Measurements from ENCODE around the gene DHRSX. TPM values are rescaled to one million over a fixed set of nuclear protein-coding genes. Genes with fewer than 3 reads are reported as not detected.

The DHRSX gene
- total and polyA plus RNA-seq, 12 donors: 6.4 to 68.6 (median 27.7) TPM

GRCh38 chrX:2374086-2374485, 126.7 kb downstream of the DHRSX start:
- no peak overlapping the region for H3K27ac ChIP-seq
- WGBS, 4 donors: 75 to 91% (median 84%) methylated on average over 4 of the region's 4 CpGs
- no peaks in the 10 kb centered on the region for H3K4me1 ChIP-seq (replicated peaks in 1 of 2)
- no peaks in the 10 kb centered on the region for H3K36me3 ChIP-seq (replicated peaks in 1 of 2)
- H3K9me3 ChIP-seq (replicated peaks in 1 of 3): no peaks in the 10 kb centered on the region
- no peak for DNase-seq
- H3K4me3 ChIP-seq: no peak overlapping the region
- TF ChIP-seq CTCF (IDR thresholded peaks at IDR 0.05) (no peak), POLR2A (IDR thresholded peaks at IDR 0.05) (no peak)
- intact Hi-C loops (cut with DNase I): no loop called here
- H3K27me3 ChIP-seq: no peaks in the 10 kb centered on the region

- TF ChIP-seq POLR2A (IDR thresholded peaks at IDR 0.05): no peak
- no peak for TF ChIP-seq CTCF (IDR thresholded peaks at IDR 0.05)
- Histone ChIP-seq H3K36me3 (replicated peaks in 1 of 2) (no peaks in the 10 kb centered on the region), H3K4me1 (replicated peaks in 1 of 2) (no peaks in the 10 kb centered on the region), H3K9me3 (replicated peaks in 1 of 3) (no peaks in the 10 kb centered on the region), H3K27ac (no peak overlapping the region), H3K27me3 (no peaks in the 10 kb centered on the region), H3K4me3 (no peak overlapping the region)
- DNase-seq: no peak
- intact Hi-C loops (cut with DNase I): no loop called here
- 84 to 89% (median 87%) methylated on average over 8 of the region's 8 CpGs for WGBS, 4 donors
These were observed 127.2 kb downstream of the DHRSX start for GRCh38 chrX:2373615-2374014.

- no peak for TF ChIP-seq CTCF (IDR thresholded peaks at IDR 0.05)
- TF ChIP-seq POLR2A (IDR thresholded peaks at IDR 0.05): no peak
- Histone ChIP-seq H3K4me1 (replicated peaks in 1 of 2) (no peaks in the 10 kb centered on the region), H3K36me3 (replicated peaks in 1 of 2) (no peaks in the 10 kb centered on the region), H3K27ac (no peak overlapping the region), H3K4me3 (no peak overlapping the region), H3K9me3 (replicated peaks in 1 of 3) (no peaks in the 10 kb centered on the region), H3K27me3 (no peaks in the 10 kb centered on the region)
- 62 to 70% (median 66%) methylated on average over 20 of the region's 20 CpGs for WGBS, 4 donors
- intact Hi-C loops (cut with DNase I): no loop called here
- DNase-seq: peak in 2 of 7 donors; percentile 18 to 34
These were observed 129.6 kb downstream of the DHRSX start for GRCh38 chrX:2371026-2371711.

- H3K36me3 ChIP-seq (replicated peaks in 1 of 2): no peaks in the 10 kb centered on the region
- TF ChIP-seq CTCF (IDR thresholded peaks at IDR 0.05) (no peak), POLR2A (IDR thresholded peaks at IDR 0.05) (no peak)
- WGBS, 4 donors: 86 to 95% (median 90%) methylated on average over 8 of the region's 8 CpGs
- no peak overlapping the region for H3K27ac ChIP-seq
- no peak overlapping the region for H3K4me3 ChIP-seq
- DNase-seq: no peak
- no peaks in the 10 kb centered on the region for H3K27me3 ChIP-seq
- no peaks in the 10 kb centered on the region for H3K9me3 ChIP-seq (replicated peaks in 1 of 3)
- no peaks in the 10 kb centered on the region for H3K4me1 ChIP-seq (replicated peaks in 1 of 2)
- intact Hi-C loops (cut with DNase I): no loop called here
These were observed 130.3 kb downstream of the DHRSX start for GRCh38 chrX:2370456-2370855.

All from adrenal gland (tissue), 12 donors.